Measurements from ENCODE around the gene SLC35F1.

SLC35F1 gene

GRCh38 chr6:118128755-118129154 is 221.7 kb downstream of the SLC35F1 start:
- DNase-seq: no peak

DNA sequence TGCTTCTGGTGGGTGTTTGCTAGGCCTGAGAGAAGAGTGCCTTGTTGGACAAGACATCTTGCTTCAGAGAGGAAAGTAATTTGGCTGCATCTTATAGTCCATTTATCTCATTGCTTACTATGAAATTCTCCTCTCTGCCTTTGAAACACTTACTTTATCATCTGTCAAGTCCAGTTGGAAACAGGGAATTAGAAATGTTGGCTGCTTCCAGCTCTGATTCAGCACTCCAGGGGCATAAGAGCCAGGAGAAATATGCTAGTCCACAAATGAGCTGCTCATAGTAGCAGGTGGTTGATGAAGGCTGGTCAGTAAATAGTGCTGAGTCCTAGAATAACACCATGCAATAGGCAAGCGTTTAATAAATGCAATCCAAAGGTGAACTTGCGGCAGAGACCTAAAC is 227.1 kb downstream of the SLC35F1 start:
- no peak for DNase-seq

- no peak for DNase-seq
Observed at GRCh38 chr6:118134736-118135135, 227.7 kb downstream of the SLC35F1 start.

DNA sequence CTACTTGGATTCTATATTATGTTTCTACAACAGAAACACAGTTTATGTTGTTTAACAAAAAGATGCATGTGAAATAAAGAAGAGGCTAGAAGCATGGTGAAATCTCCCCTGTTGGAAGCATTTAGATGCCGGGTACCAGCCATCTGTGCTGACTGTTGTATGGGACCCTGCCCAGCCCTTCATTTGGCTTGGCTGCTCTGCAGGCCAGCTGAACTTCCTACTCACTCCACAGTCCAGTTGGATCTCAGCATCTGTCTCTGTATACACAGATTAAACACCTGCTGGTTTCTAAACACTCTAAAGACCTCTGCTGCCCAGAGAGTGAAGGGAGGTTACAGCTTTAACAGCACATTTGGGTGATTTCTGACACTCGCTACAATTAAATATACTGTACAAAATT is 228.3 kb downstream of the SLC35F1 start:
- no peak for DNase-seq

GRCh38 chr6:118141211-118141610 is 234.1 kb downstream of the SLC35F1 start:
- no peak for DNase-seq

GRCh38 chr6:118146584-118146983 is 239.5 kb downstream of the SLC35F1 start:
- DNase-seq: peak; percentile 8

DNA sequence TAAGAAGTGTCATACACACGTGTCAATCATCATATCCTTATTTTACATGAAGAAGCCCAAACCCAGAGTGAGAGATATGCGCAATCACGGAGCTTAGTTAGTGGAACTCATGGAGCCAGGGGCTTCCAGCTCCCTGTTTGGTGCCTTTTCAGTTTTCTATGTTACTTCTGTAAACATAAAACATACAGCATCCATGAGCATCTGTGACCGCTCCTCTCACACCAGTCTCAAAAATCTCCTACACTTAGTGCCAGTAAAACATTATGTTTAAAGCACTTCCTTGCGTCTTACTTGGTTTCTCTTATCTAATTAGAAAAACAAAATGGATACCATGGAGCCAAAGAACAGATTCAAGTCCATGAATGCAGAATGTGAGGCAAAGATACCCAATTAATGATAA is 240.4 kb downstream of the SLC35F1 start:
- DNase-seq: no peak

- DNase-seq: no peak
Observed at GRCh38 chr6:118148561-118148960, 241.5 kb downstream of the SLC35F1 start.

DNA sequence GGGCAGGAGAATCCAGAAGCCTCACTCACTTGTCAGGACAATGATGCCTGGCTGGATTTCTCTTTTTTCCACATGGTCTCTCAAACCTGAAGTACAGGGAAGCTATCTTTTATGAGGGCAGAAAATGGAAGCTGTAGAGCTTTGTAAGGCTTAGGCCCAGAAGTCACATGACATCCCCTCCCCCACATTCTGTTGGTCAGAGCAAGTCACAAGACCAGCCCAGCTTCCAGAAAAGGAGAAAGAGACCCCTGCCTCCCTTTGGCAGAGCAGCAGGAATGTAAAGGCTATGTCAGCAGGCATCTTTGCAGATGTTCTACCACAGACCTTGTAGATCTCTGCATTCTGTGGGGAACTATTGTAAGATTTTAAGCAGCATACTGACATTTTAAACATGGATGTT is 245.5 kb downstream of the SLC35F1 start:
- no peak for DNase-seq

DNA sequence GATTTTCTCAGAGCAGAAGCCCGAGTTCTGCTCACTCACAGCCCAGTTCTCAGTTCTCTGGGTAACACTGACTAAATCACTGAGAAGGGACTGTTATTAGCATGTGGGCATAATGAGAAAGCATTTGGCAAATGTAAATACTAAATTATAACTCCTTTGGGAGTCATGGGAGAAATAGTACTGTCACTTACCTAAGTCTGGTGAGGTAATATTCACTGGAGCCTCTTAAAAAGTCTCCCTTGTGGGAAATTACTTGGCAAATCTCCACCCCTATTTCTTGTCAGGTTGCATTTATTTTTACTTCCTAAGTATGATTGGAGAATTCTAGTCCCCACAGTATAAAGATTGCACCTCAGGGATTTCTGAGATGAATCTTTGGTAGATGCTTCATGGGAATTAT is 254.3 kb downstream of the SLC35F1 start:
- DNase-seq: no peak

DNA sequence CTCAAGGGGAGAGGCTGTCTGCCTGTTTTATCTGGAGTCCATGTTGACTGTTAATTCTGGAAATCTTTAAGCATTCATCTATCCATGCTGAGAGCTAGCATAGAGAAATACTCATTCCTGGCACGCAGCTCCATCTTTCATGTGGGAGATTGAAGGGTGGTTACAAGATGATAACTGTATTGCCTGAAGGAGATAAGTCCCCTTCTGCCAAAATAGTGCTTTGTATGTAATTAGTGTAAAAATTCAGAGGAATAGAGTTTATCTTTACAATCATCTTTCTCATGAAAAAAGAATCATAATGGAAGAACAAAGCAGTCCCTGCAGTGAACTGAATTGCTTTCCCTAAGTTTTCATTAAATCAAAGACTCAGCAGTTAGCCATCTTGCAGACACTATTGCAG is 256.5 kb downstream of the SLC35F1 start:
- no peak for DNase-seq

DNA sequence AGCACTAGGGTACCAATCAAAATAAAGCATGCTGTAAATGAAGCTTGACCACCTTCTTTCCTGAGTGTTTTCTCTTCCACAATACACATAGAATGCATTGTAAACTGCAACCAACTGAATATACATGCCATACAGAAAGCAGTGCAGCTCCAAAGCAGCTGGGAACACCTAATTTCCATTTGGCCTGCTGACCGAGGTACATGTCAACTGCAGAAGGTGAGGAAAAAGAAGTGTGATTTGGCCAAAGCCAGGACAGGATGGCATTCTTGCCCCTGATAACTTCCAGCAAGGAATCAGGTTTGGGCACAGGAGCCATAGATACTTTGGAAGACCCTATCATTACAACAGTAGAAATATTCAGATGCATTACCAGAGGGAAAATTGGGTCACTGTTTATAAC is 258.4 kb downstream of the SLC35F1 start:
- DNase-seq: no peak

DNA sequence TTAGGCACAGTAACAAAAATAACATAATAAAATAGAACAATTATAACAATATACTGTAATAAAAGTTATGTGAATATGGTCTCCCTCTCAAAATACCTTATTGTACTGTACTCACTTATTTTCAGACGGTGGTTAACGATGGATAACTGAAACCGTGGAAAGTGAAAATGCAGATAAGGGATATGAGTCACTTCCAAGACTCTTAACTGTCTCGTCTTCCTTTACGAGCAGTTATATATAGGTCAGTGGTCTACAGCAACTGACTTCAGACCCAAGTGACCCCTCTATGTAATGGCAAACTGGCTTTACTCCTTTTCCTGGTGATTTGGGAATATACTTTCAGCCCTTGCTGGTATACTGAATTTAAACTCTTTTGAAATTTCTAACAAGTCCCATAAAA is 261.4 kb downstream of the SLC35F1 start:
- no peak for DNase-seq

DNA sequence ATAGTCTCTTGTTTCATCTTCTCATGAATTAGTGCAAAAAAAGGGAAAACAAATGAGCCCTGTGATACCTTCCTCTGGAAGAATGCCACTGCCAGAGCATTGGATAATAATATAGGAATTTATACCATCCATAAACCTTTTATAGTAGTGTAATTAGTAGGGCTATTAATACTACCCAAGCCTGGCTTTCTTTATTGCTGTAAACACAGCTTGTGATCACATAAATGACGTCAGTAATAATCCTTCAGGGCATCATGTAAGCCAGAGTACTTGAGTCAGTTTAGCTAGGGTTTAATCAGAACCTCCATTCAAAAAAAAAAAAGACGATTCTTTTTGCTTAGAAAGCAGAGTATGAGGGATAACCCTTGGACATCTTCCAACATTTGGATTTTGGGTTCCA is 264.8 kb downstream of the SLC35F1 start:
- no peak for DNase-seq

DNA sequence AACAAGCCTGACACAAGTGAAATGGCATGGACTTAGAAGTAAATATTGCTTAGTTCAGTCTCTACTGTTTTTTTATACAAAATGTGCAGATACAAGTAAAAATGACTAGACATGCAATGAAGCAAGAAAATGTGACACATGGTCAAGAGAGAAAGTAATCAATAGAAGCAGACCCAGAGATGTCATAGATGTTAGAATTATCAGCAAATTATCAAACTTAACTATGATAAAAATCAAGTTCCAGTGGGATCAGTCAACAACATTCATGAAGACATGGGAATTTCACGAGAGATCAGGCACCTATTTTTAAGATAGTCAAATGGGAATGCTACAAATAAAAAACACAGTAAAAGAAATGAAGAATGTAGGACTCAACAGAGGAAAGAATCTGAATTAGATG is 267.0 kb downstream of the SLC35F1 start:
- DNase-seq: no peak

GRCh38 chr6:118177720-118178119 is 270.7 kb downstream of the SLC35F1 start:
- no peak for DNase-seq

DNA sequence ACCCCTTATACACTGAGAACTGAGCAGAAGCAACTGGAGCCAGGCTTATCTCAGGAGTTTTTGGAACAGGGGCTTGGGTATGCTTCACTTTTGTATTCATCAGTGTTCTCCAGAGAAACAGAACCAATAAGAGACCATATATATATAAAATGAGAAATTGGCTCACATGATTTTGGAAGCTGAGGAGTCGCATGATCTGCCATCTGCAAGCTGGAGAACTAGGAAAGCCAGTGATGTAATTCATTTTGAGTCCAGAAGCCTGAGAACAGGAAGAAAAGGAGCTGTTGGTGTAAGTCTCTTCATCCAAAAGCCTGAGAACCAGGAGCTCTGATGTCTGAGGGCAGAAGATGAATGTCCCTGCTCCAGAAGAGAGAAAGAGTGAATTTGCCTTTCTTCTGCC is 272.0 kb downstream of the SLC35F1 start:
- DNase-seq: no peak

- no peak for DNase-seq
Observed at GRCh38 chr6:118186672-118187567, 279.9 kb downstream of the SLC35F1 start.

GRCh38 chr6:118187568-118188164 is 280.6 kb downstream of the SLC35F1 start:
- no peak for DNase-seq

- DNase-seq: no peak
Observed at GRCh38 chr6:118188561-118188960, 281.5 kb downstream of the SLC35F1 start.

- no peak for DNase-seq
Observed at GRCh38 chr6:118197539-118197938, 290.5 kb downstream of the SLC35F1 start.

- no peak for DNase-seq
Observed at GRCh38 chr6:118198746-118199145, 291.7 kb downstream of the SLC35F1 start.

GRCh38 chr6:118200160-118200559 is 293.1 kb downstream of the SLC35F1 start:
- no peak for DNase-seq

DNA sequence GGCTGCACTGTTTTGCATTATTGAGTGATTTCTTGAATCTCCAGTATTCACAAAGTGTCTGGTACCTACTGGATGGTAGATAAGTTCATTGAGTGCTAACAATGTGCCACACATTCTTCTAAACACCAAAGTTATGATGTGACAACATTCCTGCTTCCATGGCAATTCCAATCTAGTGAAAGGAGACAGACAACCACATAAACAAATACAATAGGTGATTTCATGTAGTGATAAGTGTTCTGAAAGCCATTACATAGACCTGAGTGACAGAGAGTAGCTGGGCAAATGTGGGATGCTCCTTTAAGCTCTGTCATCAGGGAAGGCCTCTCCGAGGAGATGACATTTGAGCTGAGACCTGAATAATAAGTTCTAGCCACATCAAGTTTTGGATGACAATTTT is 295.5 kb downstream of the SLC35F1 start:
- DNase-seq: no peak

DNA sequence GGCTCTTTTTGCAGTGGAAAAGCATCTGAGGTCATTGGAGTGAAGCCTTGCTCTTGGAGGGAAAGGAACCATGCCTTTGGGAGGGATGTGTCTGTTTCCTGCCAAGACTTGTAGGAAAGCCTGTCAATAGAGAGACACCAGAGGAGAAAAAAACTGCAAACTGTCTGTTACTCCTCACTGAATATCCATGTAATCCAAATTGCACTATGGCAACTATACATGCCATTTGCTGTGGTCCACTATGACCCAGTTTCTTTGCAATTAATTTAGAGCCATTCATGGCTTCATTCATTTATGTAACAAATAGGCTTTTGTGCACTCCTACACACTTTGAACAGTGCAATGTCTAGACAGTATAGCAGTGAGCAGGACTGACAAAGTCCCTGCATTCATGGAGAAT is 296.5 kb downstream of the SLC35F1 start:
- DNase-seq: no peak
